ENCODE data around the gene MGAT4A. TPM values are rescaled to one million over a fixed set of nuclear protein-coding genes. Genes with fewer than 3 reads are reported as not detected.
"Not testable (repeated sequence)": the region's sequence is repeated elsewhere in the genome, so short reads cannot be mapped to it uniquely, and the experiment has no call there.

Gene MGAT4A
- polyA plus RNA-seq, 1 donor: 33.4 TPM

DNA sequence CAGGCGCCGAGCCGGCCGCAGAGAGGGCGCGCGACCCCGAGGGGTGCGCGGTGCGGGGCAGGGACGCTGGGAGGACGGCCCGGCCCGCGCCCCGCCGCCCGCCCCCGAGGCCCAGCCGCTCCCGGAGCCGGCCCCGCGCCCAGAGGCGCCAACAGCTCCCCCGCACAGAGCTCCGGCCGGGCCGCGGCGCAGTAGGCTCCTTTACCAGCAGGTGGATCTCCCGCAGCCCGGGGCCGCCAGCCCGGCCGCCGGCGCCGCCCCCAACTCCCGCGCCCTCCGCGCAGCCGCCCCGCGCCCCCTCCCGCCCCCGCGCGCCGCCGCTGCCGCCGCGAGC is 258 bp downstream of the MGAT4A start:
- no peak for DNase-seq

DNA sequence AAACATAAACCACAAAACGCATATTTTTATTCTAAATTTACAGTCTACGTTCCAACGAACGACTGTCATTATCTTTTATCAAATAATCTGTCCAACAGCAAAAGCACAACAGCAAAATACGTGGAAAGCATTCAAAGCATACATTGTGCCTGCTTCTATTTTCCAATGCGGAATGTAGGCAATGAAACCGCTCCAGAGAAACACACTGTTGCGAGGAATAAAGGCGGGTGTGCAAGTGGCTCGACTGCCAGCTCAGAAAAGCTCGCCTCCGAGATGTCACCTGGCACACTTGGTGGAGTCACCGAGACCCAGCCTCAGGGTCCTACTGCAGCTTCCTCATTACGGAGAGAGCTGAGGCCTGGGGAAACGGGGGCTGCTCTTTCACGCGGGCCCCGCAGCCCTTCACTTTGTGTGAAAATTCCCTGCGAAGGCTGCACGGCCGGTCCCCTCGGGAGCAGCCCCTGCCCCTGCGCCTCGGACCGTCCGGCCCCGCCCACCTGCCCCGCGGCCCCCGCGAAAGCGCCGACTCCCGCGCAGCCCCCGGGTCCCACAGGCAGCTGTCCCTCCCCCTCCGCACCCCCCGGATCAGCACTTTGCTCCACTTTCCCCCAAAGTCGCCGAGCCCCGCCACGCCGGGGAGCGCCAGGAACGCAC is 752 bp downstream of the MGAT4A start:
- peak; percentile 55 for DNase-seq

DNA sequence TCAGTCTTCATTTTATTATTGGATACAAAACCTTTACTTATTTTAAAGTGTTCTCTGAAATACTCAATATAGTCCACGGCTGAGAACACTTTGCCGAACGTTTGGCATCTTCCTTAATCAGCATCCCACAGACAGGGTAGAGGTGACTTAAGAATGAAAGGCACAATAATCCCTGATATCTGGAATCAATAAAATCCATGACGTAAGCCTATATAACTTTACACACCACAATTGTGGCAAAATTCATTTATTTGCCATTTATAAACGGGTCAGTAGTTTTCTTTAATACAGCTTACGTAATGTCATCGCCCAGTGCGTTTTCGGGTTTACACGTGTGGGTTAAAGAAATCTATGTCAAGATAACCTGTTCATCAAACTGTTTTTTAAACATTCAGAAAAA is 1.3 kb downstream of the MGAT4A start:
- no peak for DNase-seq

DNA sequence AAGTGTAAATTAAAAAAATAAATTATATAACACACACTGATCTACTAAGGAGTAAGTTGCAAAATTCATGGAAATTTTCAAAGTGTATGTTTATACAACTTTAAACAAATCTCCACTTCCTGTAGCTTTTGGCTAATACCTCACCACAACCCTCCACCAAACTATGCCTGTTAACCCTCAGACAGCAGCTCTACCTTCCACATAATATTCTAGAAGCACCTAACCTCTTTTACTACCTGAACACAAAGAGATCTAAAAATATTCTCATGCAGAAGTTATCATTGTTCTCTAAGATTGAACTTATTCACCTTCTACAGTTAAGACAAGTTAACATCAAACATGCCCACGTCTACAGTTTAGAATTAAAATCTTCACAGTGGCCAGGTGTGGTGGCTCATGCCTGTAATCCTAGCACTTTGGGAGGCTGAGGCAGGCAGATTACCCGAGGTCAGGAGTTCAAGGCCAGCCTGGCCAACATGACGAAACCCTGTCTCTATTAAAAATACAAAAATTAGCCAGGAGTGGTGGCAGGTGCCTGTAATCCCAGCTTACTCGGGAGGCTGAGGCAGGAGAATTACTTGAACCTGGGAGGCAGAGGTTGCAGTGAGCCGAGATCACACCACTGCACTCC is 2.7 kb downstream of the MGAT4A start:
- DNase-seq: not testable (repeated sequence)

DNA sequence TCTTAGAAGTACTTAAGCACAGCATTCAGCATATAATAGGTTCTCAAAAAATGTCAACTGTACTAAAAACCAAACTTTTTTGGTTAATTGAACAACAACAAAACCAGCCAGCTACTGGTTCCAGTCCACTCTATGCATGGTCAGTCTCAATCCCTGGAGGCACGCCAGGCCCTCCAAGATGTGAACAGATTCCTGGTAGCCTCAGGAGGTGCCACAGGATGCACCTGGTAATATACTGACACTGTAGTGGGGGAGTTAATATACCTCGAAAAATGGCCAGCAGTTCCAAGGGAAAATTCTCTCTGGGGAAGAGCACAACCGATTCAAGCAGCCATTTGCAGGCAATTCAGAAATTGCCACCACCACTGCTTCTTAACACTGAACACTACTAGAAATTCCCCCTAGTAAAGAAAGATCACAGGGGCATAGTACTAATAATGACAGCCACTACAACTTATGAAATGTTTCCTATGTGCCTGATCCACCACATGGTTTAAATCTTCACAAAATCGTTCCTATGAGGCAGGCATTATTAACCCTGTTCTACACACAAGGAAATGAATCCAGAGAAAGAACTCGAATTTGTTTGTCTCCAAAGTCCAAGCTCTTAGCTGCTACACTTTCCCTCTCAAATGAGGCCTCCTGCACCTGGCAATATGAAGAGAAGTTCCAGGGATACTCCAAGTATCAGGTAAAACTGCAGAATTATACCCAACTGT is 3.4 kb downstream of the MGAT4A start:
- DNase-seq: no peak

DNA sequence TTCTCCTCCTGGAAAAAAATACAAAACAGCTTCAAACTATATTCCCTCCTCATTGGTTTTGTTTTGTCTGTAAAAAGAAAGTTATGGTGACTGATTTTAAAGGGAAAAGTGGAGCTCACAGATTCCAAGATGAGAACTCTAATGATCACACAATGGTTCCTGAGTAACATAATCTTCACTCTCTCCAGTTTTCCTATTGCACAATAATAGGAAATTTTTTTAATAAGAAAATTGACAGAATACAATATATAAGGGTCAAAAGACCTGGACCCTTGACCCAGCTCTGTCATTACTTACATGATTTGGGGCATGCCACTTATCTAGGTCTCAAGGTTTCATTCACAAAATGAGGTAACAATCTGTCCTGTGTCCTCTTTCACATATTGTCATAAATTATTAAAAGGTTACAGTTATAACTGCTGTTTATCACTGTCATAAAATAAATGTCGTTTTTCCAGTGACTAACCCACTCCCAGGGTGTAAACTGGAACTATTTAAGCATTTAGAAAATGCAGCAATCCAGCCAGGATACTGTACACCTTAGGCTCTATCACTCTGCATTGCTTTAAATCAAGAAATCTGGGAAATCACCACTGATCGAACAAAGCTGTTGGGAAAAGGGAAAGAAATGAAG is 4.1 kb downstream of the MGAT4A start:
- no peak for DNase-seq

DNA sequence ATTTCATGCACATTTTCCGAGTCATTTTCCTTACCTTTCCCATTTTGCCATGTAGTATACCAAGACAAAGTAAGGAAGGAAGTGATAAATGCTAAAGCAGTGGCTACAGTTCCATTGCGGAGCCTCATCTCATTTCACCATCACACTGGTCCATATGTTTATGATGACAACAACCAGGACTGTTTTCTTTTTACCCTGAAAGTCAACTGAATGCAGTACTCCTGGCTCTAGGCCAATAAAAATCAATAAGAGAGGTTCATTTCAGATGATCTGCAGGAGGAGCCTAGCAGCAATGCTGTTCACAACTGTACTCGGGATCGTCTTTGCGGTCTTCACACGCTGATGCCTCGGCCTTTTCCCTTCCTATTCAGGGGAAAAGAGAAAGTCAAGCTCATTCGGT is 4.7 kb downstream of the MGAT4A start:
- no peak for DNase-seq

DNA sequence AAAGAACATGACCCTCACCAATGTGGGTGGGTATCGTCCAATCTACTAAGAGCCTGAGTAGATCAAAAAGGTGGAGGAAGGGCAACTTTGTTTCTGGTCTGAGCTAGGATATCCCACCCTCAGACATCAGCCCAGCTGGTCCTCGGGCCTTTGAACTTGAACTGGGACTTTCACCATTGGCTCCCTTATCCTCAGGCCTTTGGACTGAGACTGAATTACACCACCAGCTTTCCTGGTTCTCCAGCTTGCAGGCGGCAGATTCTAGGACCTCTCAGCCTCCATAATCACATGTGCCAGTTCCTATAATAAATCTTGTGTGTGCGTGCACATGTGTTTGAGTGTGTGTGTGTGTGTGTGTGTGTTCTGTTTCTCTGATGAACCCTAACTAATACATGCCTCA is 10.6 kb downstream of the MGAT4A start:
- DNase-seq: no peak

DNA sequence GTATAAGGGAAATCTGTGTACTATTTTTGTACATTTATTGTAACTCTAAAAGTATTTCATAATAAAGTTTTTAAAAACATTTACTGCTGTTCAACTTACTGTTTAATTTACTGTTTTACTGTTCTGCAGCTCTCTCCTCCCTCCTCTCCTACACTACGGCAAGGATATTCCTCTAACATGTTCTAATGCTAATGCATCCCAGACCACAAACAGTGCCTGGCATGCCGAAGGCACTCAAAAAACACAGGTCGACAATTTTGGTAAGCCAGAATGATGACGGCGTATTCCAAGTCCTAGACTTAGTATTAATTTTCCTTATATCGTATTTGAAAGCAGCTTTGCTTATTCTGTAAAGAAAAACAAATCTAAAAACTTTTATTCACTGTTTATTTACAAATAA is 13.3 kb downstream of the MGAT4A start:
- DNase-seq: no peak

DNA sequence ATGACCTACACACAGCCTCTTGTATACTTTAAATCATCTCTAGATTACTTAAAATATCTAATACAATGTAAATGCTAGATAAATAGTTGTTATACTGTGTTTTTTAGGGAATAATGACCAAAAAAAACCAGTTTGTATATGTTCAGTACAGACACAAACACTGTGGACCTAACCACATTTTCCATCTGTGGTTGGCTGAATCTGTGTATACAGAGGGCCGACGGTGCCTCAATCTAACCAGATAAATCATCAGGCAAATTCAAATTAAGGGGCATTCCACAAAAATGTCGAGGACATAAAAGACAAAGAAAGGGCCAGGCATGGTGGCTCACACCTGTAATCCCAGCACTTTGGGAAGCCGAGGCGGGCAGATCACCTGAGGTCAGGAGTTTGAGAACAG is 14.1 kb downstream of the MGAT4A start:
- DNase-seq: no peak

DNA sequence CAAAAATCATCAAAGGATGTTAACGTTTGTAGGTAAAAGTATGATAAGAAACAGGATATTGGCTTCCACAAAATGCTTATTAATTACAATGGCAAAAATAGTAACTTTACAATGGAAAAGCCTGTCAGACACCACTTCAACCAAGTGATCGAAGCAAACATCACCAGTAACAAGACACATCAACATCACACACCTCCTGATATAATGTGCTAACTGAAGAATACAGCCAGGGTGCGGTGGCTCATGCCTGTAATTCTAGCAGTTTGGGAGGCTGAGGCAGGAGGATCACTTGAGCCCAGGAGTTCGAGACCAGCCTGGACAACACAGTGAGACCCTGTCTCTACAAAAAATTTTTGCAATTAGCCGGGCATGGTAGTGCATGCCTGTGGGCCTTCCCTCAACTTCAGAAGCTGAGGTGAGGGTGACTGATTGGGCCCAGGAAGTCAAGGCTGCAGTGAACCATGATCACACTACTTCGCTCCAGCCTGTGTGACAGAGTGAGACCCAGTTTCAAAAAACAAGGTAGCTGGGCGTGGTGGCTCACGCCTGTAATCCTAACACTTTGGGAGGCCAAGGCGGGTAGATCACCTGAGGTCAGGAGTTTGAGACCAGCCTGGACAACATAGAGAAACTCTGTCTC is 15.0 kb downstream of the MGAT4A start:
- DNase-seq: no peak

DNA sequence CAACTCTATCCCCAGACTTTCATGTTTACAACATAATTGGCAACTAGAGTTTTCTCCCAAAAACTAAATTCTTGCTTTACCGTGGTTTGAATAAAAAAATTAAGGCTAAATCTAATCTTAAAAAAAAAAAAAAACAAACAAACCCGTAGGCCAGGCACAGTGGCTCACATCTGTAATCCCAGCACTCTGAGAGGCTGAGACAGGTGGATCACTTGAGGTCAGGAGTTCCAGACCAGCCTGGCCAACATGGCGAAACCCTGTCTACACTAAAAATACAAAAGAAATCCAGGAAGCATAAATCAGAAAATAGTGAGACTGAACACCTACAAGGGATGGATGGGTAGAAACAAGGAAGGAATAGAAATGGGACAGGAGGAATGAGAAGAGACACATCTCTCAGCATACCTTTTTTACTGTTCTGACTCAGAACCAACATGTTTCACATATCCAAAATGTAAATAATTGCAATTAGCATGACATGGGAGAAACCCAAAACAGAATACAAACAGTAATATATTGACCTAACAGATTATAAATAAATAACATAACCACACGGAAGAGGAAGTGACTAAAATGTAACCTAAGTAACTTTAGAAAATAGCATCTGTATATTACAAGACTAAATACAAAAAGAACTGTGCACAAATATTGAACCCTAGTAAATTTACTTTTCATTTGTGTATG is 17.5 kb downstream of the MGAT4A start:
- DNase-seq: no peak

DNA sequence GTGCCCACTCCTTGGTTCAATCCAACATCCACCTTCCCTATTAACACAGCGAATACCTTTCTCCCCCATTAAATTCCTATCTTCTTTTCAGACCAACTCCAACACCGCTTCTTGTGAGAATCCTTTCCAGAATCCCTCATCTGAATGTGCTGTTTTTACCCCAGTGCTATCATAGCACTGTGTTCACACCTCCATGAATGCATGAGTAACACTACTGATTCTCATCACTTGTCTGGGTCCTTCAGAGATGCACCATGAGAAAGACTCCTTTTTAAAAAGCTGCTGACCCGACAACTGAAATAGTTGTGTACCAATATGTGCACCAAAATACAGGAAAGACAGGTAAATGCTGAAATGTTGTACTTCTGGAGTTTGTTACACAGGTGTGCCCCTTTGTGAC is 18.8 kb downstream of the MGAT4A start:
- DNase-seq: no peak

DNA sequence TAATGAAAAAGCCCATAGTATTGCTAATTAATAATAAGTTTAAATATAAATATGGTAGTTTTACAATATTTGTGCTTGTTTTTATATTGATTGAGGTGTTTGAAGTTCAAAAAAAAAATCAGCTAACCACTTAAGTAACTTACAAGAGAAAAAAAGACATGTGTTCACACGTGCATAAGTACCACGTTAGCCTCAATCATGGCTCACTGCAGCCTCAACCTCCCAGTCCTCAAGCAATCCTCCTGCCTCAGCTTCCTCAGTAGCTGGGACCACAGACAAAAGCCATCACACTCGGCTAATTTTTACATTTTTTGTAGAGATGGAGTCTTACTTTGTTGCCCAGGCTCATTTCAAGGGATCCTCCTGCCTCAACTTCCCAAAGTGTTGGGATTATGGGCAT is 19.4 kb downstream of the MGAT4A start:
- no peak for DNase-seq

DNA sequence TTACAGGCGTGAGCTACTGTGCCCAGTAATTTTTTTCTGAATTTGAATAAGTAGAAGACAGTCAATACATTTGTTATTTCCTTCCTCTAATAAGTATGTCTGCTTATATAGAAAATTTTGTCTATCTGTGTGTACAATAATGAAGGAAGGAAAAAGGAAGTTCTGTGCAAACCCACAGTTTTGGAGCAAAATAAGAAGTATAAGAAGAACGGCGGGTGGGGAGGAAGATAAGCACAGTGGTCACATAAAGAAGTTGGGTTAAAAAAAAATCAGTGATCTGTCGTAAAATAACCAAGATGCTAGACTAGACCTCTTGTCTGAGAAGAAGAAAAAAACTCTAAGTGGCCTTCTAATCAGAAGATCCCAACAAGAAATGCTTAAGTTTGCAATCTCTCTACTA is 20.2 kb downstream of the MGAT4A start:
- no peak for DNase-seq

DNA sequence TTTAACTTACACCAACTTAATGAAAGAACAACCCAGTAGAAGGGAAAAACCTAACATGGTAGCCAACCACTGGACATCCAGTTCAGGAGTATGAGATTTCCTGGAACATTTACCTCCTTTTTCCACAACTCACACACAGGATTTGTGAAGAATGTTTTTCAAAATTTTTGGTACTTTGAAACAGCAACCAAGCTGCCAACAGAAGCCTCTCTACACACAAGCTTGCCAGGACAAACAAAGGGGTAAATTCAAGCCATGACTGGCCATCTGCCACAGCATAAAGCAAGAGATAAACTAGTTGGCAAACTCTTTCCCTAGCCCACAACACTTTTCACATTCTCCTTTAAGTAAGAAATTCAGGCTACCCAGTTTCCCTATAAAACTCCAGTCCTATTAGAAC is 21.4 kb downstream of the MGAT4A start:
- DNase-seq: no peak

DNA sequence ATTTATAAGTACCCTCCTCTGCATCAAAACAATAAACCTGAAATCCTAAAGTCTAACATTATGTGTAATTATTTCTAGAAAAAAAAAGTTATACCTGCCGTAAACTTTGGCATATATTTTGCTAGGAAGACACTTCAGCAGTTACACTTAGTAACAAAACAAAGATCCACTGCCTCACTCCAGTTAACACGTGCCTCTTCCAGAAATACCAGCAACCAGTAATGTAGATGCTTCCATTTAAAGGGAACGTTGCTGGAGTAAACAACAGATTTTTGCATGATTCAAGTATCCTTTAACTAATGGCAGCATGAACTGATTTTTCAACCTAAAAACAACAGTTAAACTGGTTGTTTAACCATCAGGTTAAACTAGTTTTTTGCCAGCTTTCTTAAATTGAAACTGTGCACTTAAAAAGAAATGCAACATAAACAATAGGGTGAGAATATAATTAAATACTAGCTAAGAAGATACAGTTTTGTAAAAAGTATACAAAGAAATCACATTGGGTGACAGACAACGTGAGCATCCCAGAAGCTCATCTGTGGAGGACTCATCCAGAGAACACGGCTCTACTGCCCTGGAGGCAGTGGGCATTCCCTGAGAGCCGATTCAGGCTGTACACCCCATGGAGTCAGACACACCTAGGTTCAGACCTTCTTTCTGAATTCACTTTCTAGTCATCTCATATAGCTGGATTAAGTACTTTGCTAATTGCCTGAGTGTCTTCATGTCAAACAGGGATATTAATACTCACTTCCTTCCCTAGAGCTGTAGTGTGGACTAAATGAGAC is 22.3 kb downstream of the MGAT4A start:
- no peak for DNase-seq

DNA sequence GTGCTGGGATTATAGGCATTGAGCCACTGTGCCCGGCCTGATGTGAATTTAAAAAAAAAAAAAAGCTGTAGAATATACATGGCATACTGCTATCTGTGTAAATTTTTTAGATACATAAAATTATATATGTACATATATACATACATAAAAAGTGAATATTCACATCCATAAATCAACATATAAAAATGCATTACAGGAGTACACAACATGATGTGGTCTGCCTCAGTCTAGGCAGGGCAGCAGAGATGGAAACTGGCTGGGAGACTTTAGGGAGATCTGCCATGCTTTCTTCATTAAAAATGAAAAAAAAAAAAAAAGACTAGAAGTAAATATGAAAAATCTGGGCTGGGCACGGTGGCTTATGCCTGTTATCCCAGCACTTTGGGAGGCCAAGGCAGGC is 24.3 kb downstream of the MGAT4A start:
- DNase-seq: no peak

DNA sequence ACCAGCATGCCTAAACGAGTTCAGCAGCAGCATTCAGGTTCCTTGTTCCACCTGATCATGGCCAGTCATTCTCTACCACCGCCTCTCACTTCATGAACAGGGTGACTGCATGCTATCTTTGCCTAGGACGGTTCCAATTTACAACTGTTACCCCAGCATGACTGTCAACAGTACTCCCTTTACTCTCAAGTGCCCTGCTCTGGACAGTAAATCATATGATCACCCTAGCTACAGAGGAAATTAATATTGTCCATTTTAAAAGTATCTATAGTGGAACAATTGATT is 25.7 kb downstream of the MGAT4A start:
- DNase-seq: no peak

DNA sequence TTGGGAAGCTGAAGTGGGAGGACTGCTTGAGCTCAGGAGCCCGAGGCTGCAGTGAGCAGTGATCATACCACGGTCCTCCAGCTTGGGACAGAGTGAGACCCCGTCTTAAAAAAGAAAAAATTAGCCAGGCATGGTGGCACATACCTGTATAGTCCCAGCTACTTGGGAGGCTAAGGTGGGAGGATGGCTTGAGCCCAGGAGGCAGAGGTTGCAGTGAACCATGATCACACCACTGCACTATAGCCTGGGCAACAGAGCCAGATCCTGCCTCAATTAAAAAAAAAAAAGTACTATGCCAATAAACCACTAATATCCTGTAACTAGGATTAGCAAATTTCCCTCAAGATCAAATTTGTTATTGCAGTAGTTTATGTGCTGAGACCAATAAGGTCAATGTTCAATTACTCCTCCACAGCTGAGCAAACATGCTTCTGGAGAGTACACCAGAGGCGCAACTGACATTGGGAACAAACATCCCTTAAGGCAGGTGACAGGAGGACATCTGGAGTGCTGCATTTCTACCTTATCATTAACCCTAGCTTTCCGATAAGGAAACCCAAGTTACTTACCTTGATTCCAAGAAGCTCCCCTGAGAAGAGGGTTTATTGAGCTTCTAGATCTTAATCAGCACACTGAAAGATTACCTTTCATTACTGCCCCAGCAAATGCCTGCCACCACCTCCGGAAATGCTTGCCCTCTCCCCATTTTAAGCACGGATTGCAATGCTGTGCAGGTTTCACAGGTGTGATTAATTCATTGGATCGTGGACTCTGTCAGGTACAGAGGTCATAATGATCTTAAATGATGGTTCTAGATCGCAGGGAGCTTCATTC is 26.2 kb downstream of the MGAT4A start:
- DNase-seq: no peak

DNA sequence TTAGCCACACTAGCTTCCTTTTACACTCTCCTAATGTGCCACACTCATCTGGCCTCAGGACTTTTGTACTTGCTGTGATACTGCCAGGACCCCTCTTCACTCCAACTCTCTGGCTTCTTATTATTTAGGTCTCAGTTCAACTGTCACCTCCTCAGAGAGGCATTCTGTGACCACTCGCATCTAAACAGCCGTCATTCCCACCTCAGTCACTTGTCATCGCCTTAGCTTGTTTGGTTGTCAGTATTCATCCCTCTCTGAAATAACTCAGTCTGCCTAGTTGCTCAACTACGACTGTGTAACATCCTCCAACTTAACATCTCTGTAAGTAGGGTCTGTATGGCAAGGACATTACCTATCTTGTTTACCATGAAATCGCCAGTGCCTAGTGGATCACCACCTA is 27.2 kb downstream of the MGAT4A start:
- DNase-seq: no peak
